OCI-LY1 (cell line): Measurements from ENCODE around the gene CLIP2.

Experiments used
- EZH2 ChIP-seq: fragments of 200-600 bp; sonication (generic), shearing (Covaris generic); IDR thresholded peaks from 2 replicates; pipeline ENCODE4 v1.8.0; 2017; ENCODE audit warnings: borderline replicate concordance, mixed run types, mild to moderate bottlenecking, antibody characterized with exemption, low read length, moderate library complexity, mixed read lengths
- TF ChIP-seq, protein P1 (sequence below): fragments of 200-600 bp; sonication (generic), shearing (Covaris generic); IDR thresholded peaks from 2 replicates; pipeline ENCODE4 v1.5.1; 2017; ENCODE audit warnings: mild to moderate bottlenecking, antibody characterized with exemption, low read length, moderate library complexity, mixed read lengths

DNA sequence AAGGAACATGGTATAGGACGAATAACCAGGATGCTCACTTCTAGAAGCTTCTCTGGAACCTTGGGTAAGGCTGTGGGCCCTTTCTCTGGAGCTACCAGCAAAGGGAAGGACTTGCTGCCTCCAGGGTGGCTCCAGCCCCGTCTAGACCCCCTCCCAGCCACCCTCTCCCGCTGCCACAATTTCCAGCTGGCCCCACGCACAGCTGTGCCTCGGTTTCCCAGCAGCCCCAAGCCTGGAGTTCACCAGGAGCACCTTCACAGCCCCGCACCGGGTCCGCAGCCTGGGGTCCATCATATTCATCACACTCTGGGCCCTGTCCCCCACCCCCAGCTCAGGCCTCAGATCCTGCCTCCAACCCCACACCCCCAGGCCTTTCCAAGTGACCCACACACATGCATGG is 128.9 kb downstream of the CLIP2 start:
- TF ChIP-seq, protein P1, sequence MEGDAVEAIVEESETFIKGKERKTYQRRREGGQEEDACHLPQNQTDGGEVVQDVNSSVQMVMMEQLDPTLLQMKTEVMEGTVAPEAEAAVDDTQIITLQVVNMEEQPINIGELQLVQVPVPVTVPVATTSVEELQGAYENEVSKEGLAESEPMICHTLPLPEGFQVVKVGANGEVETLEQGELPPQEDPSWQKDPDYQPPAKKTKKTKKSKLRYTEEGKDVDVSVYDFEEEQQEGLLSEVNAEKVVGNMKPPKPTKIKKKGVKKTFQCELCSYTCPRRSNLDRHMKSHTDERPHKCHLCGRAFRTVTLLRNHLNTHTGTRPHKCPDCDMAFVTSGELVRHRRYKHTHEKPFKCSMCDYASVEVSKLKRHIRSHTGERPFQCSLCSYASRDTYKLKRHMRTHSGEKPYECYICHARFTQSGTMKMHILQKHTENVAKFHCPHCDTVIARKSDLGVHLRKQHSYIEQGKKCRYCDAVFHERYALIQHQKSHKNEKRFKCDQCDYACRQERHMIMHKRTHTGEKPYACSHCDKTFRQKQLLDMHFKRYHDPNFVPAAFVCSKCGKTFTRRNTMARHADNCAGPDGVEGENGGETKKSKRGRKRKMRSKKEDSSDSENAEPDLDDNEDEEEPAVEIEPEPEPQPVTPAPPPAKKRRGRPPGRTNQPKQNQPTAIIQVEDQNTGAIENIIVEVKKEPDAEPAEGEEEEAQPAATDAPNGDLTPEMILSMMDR, result no peak
- TF ChIP-seq EZH2, result no peak
